ENCODE measurements around the gene TTN. TPM values are rescaled to one million over a fixed set of nuclear protein-coding genes. Genes with fewer than 3 reads are reported as not detected.

TTN gene
- total and polyA plus RNA-seq, 2 of the 8 experiments (the other 6 are each of a cell fraction or from before 2014, with no cell fraction given) = 0.30 to 9.7 TPM

- Histone ChIP-seq H3K4me2 (ENCODE audit: insufficient read depth in 1 of 2, low read depth in 2 of 2, low read length in 2 of 2) (no peak overlapping the region), H2BK15ac (ENCODE audit: low read length) (no peak overlapping the region), H4K5ac (ENCODE audit: insufficient read length, low read depth, low read length) (no peak overlapping the region), H2BK12ac (ENCODE audit: low read depth, low read length) (no peak overlapping the region), H3K4me3 (ENCODE audit: extremely low read depth in 1 of 4, insufficient read depth in 2 of 4, low read depth in 3 of 4, low read length in 4 of 4) (no peak overlapping the region), H3K23ac (ENCODE audit: insufficient read length) (no peak overlapping the region), H3K27me3 (replicated peaks in 1 of 4; ENCODE audit: control insufficient read depth in 3 of 4, extremely low read depth in 1 of 4, insufficient read depth in 3 of 4, low read length in 3 of 4) (no peaks in the 10 kb centered on the region), H3K79me2 (ENCODE audit: control insufficient read depth in 1 of 2, insufficient read depth in 2 of 2, low read length in 2 of 2) (no peaks in the 10 kb centered on the region), H3K14ac (ENCODE audit: insufficient read length) (no peak overlapping the region), H2AFZ (ENCODE audit: low read length) (no peak overlapping the region), H3K36me3 (ENCODE audit: control insufficient read depth in 2 of 4, insufficient read depth in 4 of 4, low read length in 3 of 4) (no peaks in the 10 kb centered on the region; a peak in 1 of 8 replicates), H3K4me1 (replicated peaks in 1 of 4; ENCODE audit: control insufficient read depth in 3 of 4, insufficient read depth in 4 of 4, low read length in 3 of 4) (no peaks in the 10 kb centered on the region), H2BK120ac (replicated peaks; ENCODE audit: low read depth, low read length) (no peak overlapping the region), H3K18ac (ENCODE audit: extremely low read depth, low read length) (no peak overlapping the region), H3K27ac (ENCODE audit: low read depth, low read length) (no peak overlapping the region), H2BK5ac (ENCODE audit: low read depth, low read length) (no peak overlapping the region), H2AK5ac (ENCODE audit: low read depth, low read length) (no peak overlapping the region), H3K9me3 (ENCODE audit: insufficient read depth in 2 of 2, low read depth in 1 of 2, low read length in 1 of 2) (no peaks in the 10 kb centered on the region), H4K91ac (replicated peaks; ENCODE audit: insufficient read length, low read length) (no peak overlapping the region), H3K9ac (replicated peaks in 1 of 4; ENCODE audit: extremely low read depth in 1 of 4, low read depth in 3 of 4, low read length in 3 of 4) (no peak overlapping the region), H3K4ac (replicated peaks; ENCODE audit: insufficient read length, low read depth, low read length) (no peak overlapping the region), H3K23me2 (ENCODE audit: low read depth, low read length) (no peaks in the 10 kb centered on the region), H3K79me1 (ENCODE audit: low read depth, low read length) (no peaks in the 10 kb centered on the region), H2BK20ac (ENCODE audit: low read length) (no peak overlapping the region), H3K56ac (replicated peaks; ENCODE audit: insufficient read length, low read depth, low read length) (no peak overlapping the region), H4K8ac (ENCODE audit: extremely low read depth, insufficient read depth, low read length) (no peak overlapping the region), H4K20me1 (replicated peaks in 1 of 2; ENCODE audit: control insufficient read depth in 1 of 2, insufficient read depth in 2 of 2, low read length in 2 of 2) (peaks cover 0 to 3% of the 10 kb centered on the region in 2 experiments)
- ChIA-PET CTCF (ENCODE audit: partially characterized antibody) (interaction anchor here (0.6 to 2.2 kb wide), 9 partner anchors 10 to 256 kb away, joined by 3 to 11 read pairs (median 4); no protein-coding TSS in a partner anchor), POLR2A (ENCODE audit: partially characterized antibody) (no interaction called here)
- 87% methylated on average over 3 of the region's 3 CpGs; no CpG with 5 or more reads in 1 of the 2 experiments for WGBS, 2 experiments (ENCODE audit: extremely low coverage in 1 of 2, insufficient coverage in 1 of 2, insufficient read length in 1 of 2, insufficient replicate concordance in 2 of 2, low coverage in 1 of 2, low lambda C conversion rate in 2 of 2, missing lambda C conversion rate in 1 of 2)
- no peak for DNase-seq (ENCODE audit: low read depth in 1 of 2, low spot score in 2 of 2)
- no peak for FAIRE-seq
- TF ChIP-seq SP1 (IDR thresholded peaks at IDR 0.05; ENCODE audit: low read depth, low read length) (no peak), SIRT6 (IDR thresholded peaks at IDR 0.05; ENCODE audit: low read length) (no peak), EGR1 (IDR thresholded peaks at IDR 0.05; ENCODE audit: borderline replicate concordance, low read depth, low read length) (no peak), RFX5 (IDR thresholded peaks at IDR 0.05; ENCODE audit: borderline replicate concordance, low read depth, low read length) (no peak), SP4 (IDR thresholded peaks at IDR 0.05; ENCODE audit: low read length) (no peak), NANOG (IDR thresholded peaks at IDR 0.05; ENCODE audit: insufficient read depth, low read depth, low read length, poor library complexity, severe bottlenecking) (no peak), BACH1 (IDR thresholded peaks at IDR 0.05; ENCODE audit: low read length) (no peak), KDM5A (IDR thresholded peaks at IDR 0.05; ENCODE audit: low read length) (no peak), SP2 (IDR thresholded peaks at IDR 0.05; ENCODE audit: low read length) (no peak), GABPA (IDR thresholded peaks at IDR 0.05; ENCODE audit: borderline replicate concordance, insufficient read depth, low read length) (no peak), TCF12 (IDR thresholded peaks at IDR 0.05; ENCODE audit: low read depth, low read length) (no peak), RXRA (IDR thresholded peaks at IDR 0.05; ENCODE audit: insufficient read depth, low read depth, low read length) (no peak)
Measured at GRCh38 chr2:178764097-178764496, 43.1 kb downstream of the TTN start.

Data from H1 (cell line).